ENCODE data around the gene TMEM176B.
A peak's percentile ranks its signal among the peaks of the same experiment; 100 is the strongest.

Gene TMEM176B

GRCh38 chr7:150806863-150807262 lies 6.7 kb upstream of the TMEM176B start:
- DNase-seq (ENCODE audit: low read depth) = no peak
- no peak overlapping the region for H3K4me3 ChIP-seq (ENCODE audit: low read length)
- peak; percentile 16 for TF ChIP-seq CTCF (conservative IDR thresholded peaks at IDR 0.05; ENCODE audit: low read depth, low read length)

- no peak overlapping the region for H3K4me3 ChIP-seq (ENCODE audit: low read length)
- no peak for DNase-seq (ENCODE audit: low read depth)
- no peak for TF ChIP-seq CTCF (conservative IDR thresholded peaks at IDR 0.05; ENCODE audit: low read depth, low read length)
Observed at GRCh38 chr7:150806454-150806853, 6.3 kb upstream of the TMEM176B start.

GRCh38 chr7:150805864-150806263 lies 5.7 kb upstream of the TMEM176B start:
- TF ChIP-seq CTCF (conservative IDR thresholded peaks at IDR 0.05; ENCODE audit: low read depth, low read length) = no peak
- no peak overlapping the region for H3K4me3 ChIP-seq (ENCODE audit: low read length)
- no peak for DNase-seq (ENCODE audit: low read depth)

- no peak for TF ChIP-seq CTCF (conservative IDR thresholded peaks at IDR 0.05; ENCODE audit: low read depth, low read length)
- H3K4me3 ChIP-seq (ENCODE audit: low read length) = no peak overlapping the region
- DNase-seq (ENCODE audit: low read depth) = no peak
Observed at GRCh38 chr7:150804802-150805201, 4.6 kb upstream of the TMEM176B start.

- DNase-seq (ENCODE audit: low read depth) = no peak
Observed at GRCh38 chr7:150803161-150803860, 3.1 kb upstream of the TMEM176B start.

GRCh38 chr7:150801946-150802771 lies 2.0 kb upstream of the TMEM176B start:
- TF ChIP-seq CTCF (conservative IDR thresholded peaks at IDR 0.05; ENCODE audit: low read depth, low read length) = no peak
- no peak for DNase-seq (ENCODE audit: low read depth)
- no peak overlapping the region for H3K4me3 ChIP-seq (ENCODE audit: low read length)

More at GRCh38 chr7:150803161-150803860, 3.1 kb upstream of the TMEM176B start:
- no peak for TF ChIP-seq CTCF (conservative IDR thresholded peaks at IDR 0.05; ENCODE audit: low read depth, low read length)
- no peak overlapping the region for H3K4me3 ChIP-seq (ENCODE audit: low read length)
